ENCODE results near the gene KRTAP10-12.
A peak's percentile ranks its signal among the peaks of the same experiment; 100 is the strongest.
"Not testable (repeated sequence)": the region's sequence is repeated elsewhere in the genome, so short reads cannot be mapped to it uniquely, and the experiment has no call there.

The KRTAP10-12 gene

DNA sequence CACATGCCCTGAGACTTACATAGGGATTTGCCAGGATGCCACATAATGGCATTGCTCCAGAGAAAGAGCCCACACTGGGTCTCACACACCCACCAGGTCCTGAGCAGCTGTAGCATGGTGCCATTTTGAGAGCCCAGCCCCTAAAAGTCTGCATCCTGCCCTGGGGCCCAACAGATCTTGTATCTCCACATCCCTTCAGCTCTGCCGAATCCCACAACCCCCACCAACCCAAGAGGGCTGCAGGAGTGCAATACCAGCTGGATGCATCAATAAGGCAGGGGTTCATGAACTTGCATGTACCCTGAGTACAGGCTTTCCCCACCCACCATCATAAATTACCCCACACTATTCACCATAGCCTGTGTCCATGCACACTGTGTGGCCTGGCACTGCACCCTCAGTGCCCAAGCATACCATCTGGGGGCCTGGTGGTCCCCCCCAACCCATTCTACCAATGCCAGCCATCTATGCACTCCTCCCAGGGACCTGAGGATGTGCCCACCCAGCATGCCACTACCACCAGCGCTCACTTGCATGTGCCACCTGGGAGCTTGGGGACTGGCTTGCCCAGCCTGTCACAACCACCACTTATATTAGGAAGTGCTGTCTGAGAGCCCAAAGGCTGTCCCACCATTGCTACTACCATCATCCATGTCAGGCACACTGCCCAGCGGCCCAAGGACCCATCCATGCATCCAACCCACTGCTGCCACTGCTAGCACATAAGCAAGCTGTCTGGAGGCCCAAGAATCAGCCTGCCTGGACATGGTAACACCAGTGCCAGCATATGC lies 26.1 kb upstream of the KRTAP10-12 start:
- DNase-seq = no peak

DNA sequence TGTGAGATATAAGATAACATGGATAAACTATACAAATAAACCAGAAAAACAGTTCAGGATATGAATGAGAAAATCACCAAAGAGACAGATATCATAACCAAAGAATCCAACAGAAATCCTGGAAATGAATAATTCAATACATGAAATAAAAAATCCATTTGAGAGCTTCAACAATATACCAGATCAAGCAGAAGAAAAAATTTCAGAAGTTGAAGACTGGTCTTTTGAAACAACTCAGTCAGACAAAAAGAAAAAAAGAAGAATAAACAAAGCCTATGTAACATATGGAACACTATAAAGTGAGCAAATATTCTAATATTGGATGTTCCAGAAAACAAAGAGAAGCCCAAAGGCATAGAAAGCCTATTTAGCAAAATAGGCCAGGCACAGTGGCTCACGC lies 25.1 kb upstream of the KRTAP10-12 start:
- no peak for DNase-seq

DNA sequence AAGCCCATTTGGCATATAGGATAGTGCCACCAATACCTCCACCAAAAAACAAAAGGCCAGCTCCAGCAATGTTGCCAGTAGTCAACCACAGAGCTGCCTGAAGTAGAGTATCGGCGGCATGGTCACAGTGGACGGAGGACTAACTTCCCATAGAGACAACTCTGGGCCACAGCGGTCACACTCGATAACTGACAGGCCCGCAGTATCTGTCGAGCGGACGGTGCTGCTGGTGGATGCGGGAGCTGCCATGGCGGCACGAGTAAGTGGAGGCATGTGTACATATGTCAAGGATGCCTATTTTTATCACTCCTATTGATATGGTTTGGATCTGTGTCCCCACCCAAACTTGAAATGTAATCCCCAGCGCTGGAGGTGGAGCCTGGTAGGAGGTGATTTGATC lies 19.1 kb upstream of the KRTAP10-12 start:
- no peak for DNase-seq

GRCh38 chr21:44681152-44681551 lies 15.8 kb upstream of the KRTAP10-12 start:
- DNase-seq = no peak

DNA sequence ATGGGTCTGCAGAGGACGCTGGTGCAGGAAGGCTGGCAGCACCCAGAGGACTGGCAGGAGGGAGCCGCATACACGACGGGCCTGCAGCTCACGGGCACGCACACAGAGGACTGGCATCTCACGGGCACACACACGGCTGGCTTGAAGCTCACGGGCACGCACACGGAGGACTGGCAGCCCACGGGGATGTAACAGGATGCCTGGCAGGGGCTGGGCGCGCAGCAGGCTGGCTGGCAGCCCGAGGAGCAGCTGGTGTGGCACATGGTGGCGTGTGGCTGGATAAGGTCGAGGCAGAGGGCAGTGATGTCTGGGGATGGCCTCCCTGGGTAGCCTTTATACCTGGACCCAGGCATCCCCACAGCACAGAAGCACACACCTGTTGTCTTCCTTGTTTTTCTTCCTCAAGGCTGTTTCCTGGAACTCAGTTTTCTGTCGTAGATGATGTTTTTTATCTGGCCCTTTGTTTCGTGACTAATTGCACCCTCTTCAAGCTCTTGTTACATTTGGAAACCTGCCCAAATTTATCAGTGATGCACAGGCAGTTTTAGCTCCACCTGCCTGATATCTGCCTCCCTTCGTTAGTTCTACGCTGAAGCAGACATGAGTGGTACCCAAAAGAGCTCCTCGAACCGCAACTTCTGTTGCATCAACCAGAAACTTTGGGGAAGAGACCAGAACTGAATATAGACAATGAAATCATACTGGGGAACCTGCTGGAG lies 15.0 kb upstream of the KRTAP10-12 start, which contains the start of gene KRTAP12-1:
Gene KRTAP12-1, minus strand, starts transcription at position 303 of the 719 bp plus-strand sequence. Its CDS starts 40 bp downstream, at position 263.
- DNase-seq = peak; percentile 93 to 98 (median 94)

DNA sequence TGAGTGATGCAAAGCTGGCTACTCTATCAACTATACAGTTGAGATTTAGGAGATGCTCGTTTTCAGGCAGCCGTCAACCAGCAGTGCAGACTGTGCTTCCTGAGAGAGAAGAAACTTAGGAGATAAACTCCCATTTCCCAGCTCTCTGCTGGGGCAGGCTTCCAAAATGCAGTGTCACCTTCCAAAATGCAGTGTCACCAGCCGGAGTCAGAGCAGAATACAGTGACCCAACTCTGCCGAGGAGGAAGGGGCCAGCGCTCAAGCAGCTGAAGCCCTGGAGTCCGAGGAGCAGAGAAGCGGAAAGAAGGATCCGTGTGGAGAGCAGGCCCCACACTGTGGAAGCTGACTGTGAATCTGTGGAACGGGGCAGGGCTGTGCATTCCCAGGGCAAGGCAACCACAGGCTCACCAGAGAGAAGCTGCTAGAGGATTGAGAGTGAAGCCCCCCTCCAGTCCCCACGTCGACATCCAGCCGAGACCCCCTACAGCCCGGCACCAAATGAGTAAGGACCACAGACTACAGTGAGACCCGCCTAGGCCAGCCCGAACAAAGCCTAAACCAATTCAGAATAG lies 14.3 kb upstream of the KRTAP10-12 start:
- peak in 1 of 3 experiments; percentile 68 for DNase-seq

DNA sequence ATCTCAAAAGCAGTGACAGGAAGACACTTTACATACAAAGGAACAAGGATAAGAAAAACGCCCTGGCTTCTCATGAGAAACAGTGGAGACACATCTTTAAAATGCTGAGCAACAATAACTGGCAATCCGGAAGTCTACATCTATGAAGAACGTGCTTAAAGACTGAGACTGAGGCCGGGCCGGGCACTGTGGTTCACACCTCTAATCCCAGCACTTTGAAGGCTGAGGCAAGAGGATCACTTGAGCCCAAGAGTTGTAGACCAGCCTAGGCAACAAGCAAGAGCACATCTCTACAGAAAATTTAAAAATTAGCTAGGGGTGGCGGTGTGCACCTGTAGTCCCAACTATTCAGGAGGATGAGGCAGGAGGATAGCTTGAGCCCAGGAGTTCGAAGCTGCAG lies 12.9 kb upstream of the KRTAP10-12 start:
- DNase-seq = no peak

DNA sequence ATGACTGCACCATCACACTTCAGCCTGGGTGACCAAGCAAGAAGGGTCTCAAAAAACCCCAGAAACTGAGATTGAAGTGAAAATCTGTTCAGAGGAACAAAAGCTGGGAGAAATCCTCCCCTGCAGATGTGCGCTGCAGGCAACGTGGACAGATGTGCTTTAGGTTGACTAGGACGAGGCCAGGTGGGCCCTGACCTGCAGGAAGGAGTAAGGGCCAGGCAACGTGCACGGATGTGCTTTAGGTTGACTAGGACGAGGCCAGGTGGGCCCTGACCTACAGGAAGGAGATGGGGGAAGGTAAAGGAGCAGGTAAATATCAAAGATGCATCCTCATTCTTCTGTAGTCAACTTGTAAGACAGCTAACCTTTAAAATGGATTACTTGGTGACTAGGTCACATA lies 12.5 kb upstream of the KRTAP10-12 start:
- DNase-seq = no peak

- not testable (repeated sequence) for DNase-seq
These were observed 11.9 kb upstream of the KRTAP10-12 start for GRCh38 chr21:44685050-44685449.

DNA sequence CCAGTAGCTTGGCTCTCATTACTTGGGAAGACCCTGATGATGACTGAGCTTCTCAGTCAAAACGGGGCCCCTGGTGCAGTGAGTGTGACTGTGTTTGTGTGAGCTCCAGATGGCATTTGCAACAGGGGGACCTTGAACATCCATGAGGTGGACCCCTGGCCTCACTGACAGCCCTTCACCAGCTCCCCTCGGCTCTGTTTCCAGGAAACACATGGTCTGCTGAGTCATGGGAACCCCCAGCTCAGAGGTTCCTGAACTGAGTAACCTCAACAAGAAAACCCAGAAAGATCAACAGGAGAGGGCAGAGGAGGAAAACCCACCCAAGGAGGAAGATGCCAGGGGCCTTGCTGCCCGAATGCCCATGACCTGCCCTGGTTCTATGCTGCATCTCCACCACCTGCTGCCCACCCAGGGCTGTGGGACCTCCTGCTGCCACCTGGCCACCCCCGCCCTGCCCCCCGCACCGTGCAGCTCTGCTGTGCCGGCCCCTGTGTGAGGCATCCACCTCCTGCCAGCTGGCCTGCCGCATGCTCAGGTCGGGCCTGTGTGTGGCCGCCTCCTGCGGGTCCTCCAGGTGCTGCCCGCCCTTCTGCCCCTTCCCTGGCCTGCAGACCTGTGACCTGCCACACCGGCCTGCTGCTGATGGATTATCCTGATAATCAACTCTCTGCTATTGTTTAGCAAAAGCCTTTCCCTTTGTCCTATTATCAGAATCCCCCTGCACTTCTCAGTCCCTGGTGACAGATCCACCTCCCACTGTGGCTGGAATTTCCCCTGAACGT lies 10.8 kb upstream of the KRTAP10-12 start:
- DNase-seq = peak in 2 of 3 experiments; percentile 25 to 60

DNA sequence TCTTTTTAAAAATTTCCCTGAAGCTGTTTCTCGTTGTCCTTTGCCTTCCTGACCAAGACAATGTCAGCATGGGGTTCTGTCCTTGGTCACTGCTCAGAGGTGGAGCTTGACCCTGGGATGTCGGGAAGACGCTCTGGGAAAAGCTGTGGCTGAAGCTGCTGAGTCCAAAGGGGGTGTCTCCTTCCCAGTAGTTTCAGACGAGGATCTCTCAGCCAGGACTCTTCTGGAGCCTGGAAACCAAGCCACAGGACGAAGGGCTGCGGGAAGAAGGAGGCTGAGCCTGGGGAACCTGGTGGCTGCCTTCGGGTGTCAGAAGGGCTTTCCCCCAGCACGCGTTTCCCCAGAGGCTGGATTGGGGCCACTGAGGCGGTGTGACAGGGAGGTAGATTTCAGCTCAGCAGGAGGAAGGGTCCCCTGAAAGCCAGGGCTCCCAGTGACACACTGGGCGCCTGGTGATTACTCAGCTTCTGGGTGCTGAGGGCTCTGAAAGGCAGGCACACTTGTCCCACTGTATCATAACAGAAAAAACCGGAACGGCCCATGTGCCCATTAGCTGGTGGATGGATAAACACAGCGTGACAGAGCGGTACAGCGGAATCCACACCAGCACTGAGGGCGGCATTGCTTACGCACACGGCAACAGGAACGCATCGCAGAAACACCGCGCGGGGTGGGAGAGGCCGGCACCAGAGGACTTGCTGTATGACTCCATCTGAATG lies 10.0 kb upstream of the KRTAP10-12 start:
- peak; percentile 51 to 70 (median 58) for DNase-seq

- DNase-seq = peak; percentile 51 to 87 (median 85)
These were observed 9.3 kb upstream of the KRTAP10-12 start for GRCh38 chr21:44687671-44688070.

GRCh38 chr21:44689740-44690139 lies 7.2 kb upstream of the KRTAP10-12 start:
- DNase-seq = not testable (repeated sequence)

DNA sequence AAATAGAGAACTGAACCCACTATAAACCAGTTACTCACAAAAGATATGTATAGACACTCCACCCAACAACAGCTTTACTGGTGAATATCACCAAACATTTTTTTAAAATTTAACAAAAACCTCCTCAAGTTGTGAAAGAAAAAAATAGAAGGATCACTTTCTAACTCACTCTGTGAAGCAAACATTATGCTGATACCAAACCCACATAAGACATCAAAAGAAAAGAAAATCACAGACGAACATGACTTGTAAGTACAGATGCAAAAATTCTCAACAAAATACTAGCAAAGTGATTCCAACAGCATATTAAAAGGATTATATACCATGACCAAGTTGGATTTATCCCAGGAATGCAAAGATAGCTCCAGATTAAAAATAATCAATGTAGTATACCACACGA lies 5.3 kb upstream of the KRTAP10-12 start:
- DNase-seq = no peak

DNA sequence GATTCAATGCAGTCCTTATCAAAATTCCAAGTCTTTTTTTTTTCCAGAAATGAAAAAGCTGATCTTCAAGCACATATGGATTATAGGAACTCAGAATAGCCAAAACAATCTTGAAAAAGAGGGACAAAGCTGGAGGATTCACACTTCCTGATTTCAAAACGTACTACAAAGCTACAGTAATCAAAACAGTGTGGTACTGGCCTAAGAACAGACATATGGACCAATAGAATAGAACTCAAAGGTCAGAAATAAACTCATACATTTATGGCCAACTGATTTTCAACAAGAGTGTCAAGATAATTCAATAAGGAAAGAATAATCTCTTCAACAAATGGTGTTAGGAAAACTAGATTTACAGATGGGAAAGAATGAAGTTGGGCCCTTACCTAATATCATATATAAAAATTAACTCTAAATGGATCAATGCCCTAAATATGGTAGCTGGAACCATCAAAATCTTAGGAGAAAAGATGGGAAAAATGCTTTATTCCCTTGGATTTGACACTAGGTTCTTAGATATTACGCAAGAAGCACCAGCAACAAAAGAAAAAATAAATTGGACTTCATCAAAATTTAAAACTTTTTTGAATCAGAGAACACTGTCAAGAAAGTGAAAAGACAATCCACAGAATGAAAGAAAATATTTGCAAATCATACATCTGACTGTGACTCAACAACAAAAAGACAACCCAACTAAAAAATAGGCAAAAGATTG lies 4.0 kb upstream of the KRTAP10-12 start:
- DNase-seq = no peak

GRCh38 chr21:44694776-44695175 lies 2.2 kb upstream of the KRTAP10-12 start:
- no peak for DNase-seq

DNA sequence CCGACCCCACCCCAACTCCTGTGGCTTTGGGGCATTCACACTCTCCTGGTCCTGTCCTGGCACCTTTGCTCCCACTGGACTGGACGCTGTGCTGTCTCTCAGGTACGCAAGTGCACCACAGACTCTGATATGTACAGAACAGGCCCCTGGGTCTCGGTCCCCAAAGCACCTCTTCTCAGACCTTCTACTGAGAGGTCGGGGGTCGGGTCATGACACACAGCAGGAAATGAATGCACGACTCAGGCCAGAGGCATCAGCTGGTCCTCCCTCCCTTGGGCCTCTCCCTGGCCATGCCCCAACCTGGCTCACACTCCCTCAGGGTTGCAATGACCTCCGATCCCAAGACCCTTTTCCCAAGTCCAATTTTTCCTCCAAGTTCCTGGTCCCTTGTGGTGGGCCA lies 1.8 kb upstream of the KRTAP10-12 start:
- DNase-seq = no peak

GRCh38 chr21:44695641-44696040 lies 1.3 kb upstream of the KRTAP10-12 start:
- no peak for DNase-seq

GRCh38 chr21:44696572-44696971 lies 400 bp upstream of the KRTAP10-12 start:
- no peak for DNase-seq

DNA sequence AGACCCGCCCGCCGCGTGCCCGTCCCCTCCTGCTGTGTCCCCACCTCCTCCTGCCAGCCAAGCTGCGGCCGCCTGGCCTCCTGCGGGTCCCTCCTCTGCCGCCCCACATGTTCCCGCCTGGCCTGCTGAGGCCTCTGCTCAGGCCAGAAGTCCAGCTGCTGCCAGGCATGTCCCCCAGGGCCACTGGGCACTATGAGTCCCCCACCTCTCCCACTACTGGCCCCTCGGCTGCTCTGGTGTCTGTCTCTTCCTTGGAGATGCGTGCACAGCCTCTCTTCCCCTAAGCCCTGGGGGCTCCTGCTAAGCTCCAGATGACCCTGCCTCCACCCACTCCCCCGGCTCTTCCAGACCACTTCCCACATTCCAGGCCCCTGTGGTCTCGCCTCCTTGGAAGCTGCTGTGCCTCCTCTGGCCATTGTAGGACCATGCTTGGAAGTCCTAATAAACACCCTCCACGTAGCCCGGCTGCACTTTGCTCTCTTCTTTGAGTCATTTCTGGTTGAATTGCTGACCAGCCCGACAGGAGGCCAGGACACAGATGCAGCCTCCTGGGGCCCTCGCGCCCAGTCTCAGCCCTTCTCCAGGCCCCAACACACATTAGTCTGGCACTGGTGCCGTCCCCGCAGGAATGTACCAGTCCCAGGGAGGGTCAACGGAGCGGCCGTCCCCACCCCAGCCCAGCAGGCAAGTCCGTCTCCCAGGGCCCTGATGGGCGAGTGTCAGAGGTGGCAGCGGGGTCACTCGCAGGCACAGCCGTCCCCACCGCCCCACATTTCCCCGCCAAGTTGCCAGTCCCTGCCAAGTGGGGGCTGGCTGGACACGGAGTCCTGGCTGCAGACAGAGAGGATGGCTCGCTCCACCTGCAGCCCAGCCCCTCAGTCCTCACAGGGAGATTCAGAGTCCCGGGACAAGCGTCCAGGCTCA lies 1.1 kb downstream of the KRTAP10-12 start:
- peak in 2 of 3 experiments; percentile 23 to 49 for DNase-seq

All from NCI-H1417 (cell line).